Activated CD8-positive, alpha-beta memory T cell treated with anti-CD3 and anti-CD28 coated beads, Interleukin-2, amount 50 U/mL, for 24 hours (primary cell): ENCODE measurements around the gene CBFA2T3.
"Not testable (repeated sequence)": the region's sequence is repeated elsewhere in the genome, so short reads cannot be mapped to it uniquely, and the experiment has no call there.

ENCODE experiments used
- DNase-seq: peaks from one replicate; pipeline ENCODE4 v3.0.0-alpha.2; 2020; ENCODE audit errors: extremely low read depth

The CBFA2T3 gene

GRCh38 chr16:88977018-88977811, at the start of gene CBFA2T3:
Gene CBFA2T3, minus strand, starts transcription at chr16:88977207. Its CDS starts 400 bp downstream, at chr16:88976807.
- no peak for DNase-seq

- peak; percentile 33 for DNase-seq
Observed at GRCh38 chr16:89026121-89026612, 49.2 kb upstream of the CBFA2T3 start.

GRCh38 chr16:89025636-89026035, 48.6 kb upstream of the CBFA2T3 start:
- DNase-seq: no peak

- DNase-seq: no peak
Observed at GRCh38 chr16:89024546-89025060, 47.6 kb upstream of the CBFA2T3 start.

GRCh38 chr16:89023621-89024511, 46.9 kb upstream of the CBFA2T3 start:
- no peak for DNase-seq

GRCh38 chr16:89023151-89023551, 46.1 kb upstream of the CBFA2T3 start:
- DNase-seq: no peak

- no peak for DNase-seq
Observed at GRCh38 chr16:89022051-89022836, 45.2 kb upstream of the CBFA2T3 start.

- DNase-seq: no peak
Observed at GRCh38 chr16:89020925-89021595, 44.1 kb upstream of the CBFA2T3 start.

GRCh38 chr16:89020068-89020924, 43.3 kb upstream of the CBFA2T3 start:
- DNase-seq: no peak

- no peak for DNase-seq
Observed at GRCh38 chr16:89019511-89019910, 42.5 kb upstream of the CBFA2T3 start.

- no peak for DNase-seq
Observed at GRCh38 chr16:89018282-89019158, 41.5 kb upstream of the CBFA2T3 start.

GRCh38 chr16:89017543-89018281, 40.7 kb upstream of the CBFA2T3 start:
- DNase-seq: no peak

- not testable (repeated sequence) for DNase-seq
Observed at GRCh38 chr16:89016561-89016960, 39.6 kb upstream of the CBFA2T3 start.

GRCh38 chr16:89015271-89015859, 38.4 kb upstream of the CBFA2T3 start:
- no peak for DNase-seq

- no peak for DNase-seq
Observed at GRCh38 chr16:89014403-89015230, 37.6 kb upstream of the CBFA2T3 start.

GRCh38 chr16:89013692-89014402, 36.8 kb upstream of the CBFA2T3 start:
- DNase-seq: no peak
